ENCODE data around the gene CRTC2. TPM values are rescaled to one million over a fixed set of nuclear protein-coding genes. Genes with fewer than 3 reads are reported as not detected.
A peak's percentile ranks its signal among the peaks of the same experiment; 100 is the strongest.

The CRTC2 gene
- total and polyA plus RNA-seq, 9 of the 15 experiments (the other 6 are each of a cell fraction or from before 2014, with no cell fraction given) = 2.7 to 26.4 (median 10.2) TPM

GRCh38 chr1:153977250-153978240 lies 19.1 kb upstream of the CRTC2 start, which contains the start of gene JTB (continued):
- TF ChIP-seq ZFP36 (IDR thresholded peaks at IDR 0.05; ENCODE audit: low read depth, low read length, partially characterized antibody) = no peak
- TF ChIP-seq SNRNP70 (optimal IDR thresholded peaks at IDR 0.05; ENCODE audit: low read depth, low read length) = no peak
- peak; percentile 11; the same call in 1 of the 2 replicates for TF ChIP-seq TCF3 (CRISPR knock-in tag; IDR thresholded peaks at IDR 0.05)
- TF ChIP-seq CHD2 (IDR thresholded peaks at IDR 0.05; ENCODE audit: low read depth, low read length) = no peak
- no peak for TF ChIP-seq ZBTB43 (CRISPR knock-in tag; IDR thresholded peaks at IDR 0.05)
- TF ChIP-seq PHF8 (IDR thresholded peaks at IDR 0.05; ENCODE audit: borderline replicate concordance, low read length) = peak; percentile 92; the same call in 1 of the 2 replicates
- TF ChIP-seq SUPT5H (IDR thresholded peaks at IDR 0.05) = peak; percentile 77
- TF ChIP-seq ZBTB40 (IDR thresholded peaks at IDR 0.05) = no peak; the same call in 1 of the 2 replicates
- TF ChIP-seq ZBTB40 (CRISPR knock-in tag; IDR thresholded peaks at IDR 0.05) = no peak
- peak; percentile 87 for TF ChIP-seq ELF1 (tag; IDR thresholded peaks at IDR 0.05)
- TF ChIP-seq ETS1 (conservative IDR thresholded peaks at IDR 0.05; ENCODE audit: control insufficient read depth, low read depth, low read length) = peak; percentile 87
- no peak for TF ChIP-seq RBM22 (IDR thresholded peaks at IDR 0.05; ENCODE audit: low read depth, low read length, poor library complexity, severe bottlenecking)
- 0 out of 2 replicates have a peak, but pooled peaks have one; percentile 23 for TF ChIP-seq ZNF76 (CRISPR knock-in tag; IDR thresholded peaks at IDR 0.05; ENCODE audit: borderline replicate concordance)

All from K562 (cell line).